ENCODE data around the gene IGFALS.

The IGFALS gene

DNA sequence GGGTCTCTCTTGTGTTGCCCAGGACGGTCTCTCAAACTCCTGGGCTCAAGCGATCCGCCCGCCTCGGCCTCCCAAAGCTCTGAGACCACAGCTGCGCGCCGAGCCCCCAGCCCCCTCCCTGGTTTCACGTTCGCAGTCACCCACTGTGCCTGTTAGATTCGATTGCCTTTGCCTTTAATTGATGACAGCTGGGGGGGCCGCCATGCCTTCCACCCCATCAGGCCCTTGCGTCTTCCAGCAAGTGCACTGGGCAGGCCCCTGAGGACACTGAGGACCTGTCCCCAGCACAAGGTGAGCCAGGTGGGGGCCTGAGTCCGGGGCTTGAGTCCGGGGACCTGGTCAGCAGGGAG lies 3.3 kb downstream of the IGFALS start:
- no peak for DNase-seq (ENCODE audit: low spot score)

DNA sequence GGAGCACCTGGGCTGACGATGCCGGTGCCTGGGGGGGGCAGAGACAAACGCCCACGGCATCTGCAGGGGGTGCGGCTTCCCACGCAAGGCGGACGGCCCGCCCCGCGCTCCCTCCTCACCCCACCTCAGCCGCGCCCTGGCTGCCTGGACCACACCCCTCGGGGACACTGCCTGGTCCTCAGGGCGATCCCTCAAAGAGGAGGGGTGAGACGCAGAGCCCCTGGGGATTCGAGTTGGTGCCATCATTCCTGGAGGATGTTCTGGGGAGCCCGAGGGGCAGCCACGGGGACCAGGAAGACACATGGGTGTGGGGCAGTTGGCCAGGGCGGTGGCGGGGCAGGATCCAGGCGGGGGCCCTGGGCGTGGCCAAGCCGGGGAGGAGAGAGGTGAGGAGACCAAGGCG lies 3.9 kb downstream of the IGFALS start:
- DNase-seq (ENCODE audit: low spot score), result no peak

DNA sequence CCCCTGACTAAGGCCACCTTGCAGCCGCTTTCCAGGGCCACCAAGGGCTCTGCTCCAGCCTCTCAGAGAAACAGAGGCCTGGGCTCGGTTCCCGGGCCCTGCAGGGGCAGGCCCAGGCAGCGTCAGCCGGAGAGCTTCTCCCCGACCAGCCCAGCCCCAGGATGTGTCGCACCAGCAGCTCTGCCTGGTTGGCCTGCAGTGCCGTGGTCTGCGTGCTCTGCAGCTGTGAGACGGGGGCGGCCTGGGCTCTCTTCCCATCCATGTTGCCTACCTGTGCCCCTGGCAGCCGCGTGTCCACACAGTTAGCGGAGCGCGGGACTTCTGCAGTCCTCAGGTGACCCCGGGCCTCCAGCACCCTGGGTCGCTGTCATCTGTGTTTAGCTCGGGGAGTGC lies 4.8 kb downstream of the IGFALS start:
- DNase-seq (ENCODE audit: low spot score), result no peak

DNA sequence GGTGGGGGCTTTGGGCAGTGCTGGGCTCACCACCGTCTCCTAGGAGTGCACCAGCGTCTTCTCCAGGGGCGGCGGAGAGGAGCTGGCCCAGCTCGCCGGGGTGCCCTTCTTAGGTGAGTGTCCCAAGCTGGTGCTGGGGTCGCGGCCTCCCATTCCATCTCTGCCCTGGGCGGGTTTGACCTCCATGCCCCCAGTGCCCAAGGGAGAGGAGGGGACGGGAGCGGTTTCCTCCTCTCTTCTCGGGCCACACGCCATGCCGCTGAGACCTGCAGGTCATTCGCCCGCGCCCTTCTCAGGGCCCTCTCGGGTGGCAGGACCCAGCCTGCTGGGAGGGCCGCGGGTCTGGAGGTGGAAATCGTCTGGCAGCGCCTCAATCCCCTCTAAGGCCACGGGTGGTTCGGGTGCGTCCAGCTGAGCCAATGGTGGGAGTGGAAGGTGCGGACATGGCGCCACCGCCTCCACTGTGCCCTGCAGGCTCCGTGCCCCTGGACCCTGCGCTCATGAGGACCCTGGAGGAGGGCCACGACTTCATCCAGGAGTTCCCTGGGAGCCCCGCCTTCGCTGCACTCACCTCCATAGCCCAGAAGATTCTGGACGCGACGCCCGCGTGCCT lies 5.3 kb downstream of the IGFALS start:
- DNase-seq (ENCODE audit: low spot score), result no peak

DNA sequence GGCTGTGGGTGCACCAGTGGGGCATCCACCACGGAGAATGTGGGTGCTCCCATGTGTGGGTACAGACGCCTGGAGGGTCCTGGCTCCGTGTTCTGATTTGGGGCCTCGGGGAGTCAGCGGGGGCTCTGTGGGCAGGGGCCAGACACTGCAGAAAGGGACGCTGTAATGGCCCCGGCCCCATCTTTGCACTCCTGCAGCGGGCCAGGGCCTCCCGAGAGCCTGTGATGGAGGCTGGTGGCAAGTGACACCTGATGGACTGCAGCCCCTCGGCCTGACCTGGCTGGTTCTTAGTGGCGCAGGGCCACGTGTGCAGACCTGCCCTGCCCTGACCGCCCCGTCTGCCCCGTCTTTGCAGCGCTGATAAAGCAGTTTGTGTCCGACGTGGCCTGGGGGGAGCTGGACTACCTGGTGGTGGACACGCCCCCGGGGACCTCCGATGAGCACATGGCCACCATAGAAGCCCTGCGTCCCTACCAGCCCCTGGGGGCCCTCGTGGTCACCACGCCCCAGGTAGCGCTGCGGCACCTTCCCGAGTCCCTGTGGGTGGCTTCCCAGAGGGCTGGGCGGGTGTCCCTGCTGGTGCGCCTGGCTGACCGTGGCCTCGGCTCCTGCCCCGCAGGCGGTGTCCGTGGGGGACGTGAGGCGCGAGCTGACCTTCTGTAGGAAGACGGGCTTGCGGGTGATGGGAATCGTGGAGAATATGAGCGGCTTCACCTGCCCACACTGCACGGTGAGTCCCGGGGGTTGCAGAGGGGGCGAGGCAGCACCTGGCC lies 6.0 kb downstream of the IGFALS start:
- no peak for DNase-seq (ENCODE audit: low spot score)

DNA sequence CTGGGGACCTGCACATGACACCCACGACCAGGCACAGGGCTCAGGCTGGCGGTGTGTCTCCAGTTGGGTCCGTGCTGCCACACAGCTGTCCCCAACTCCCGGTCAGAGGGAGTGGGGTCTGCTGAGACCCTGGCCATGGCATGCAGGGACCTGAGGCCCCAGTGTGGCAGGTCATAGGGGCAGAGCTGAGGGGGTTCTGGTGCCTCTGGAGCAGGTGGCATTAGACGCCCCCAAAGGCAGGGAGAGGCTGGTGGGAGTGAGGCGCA lies 6.5 kb downstream of the IGFALS start:
- no peak for DNase-seq (ENCODE audit: low spot score)

DNA sequence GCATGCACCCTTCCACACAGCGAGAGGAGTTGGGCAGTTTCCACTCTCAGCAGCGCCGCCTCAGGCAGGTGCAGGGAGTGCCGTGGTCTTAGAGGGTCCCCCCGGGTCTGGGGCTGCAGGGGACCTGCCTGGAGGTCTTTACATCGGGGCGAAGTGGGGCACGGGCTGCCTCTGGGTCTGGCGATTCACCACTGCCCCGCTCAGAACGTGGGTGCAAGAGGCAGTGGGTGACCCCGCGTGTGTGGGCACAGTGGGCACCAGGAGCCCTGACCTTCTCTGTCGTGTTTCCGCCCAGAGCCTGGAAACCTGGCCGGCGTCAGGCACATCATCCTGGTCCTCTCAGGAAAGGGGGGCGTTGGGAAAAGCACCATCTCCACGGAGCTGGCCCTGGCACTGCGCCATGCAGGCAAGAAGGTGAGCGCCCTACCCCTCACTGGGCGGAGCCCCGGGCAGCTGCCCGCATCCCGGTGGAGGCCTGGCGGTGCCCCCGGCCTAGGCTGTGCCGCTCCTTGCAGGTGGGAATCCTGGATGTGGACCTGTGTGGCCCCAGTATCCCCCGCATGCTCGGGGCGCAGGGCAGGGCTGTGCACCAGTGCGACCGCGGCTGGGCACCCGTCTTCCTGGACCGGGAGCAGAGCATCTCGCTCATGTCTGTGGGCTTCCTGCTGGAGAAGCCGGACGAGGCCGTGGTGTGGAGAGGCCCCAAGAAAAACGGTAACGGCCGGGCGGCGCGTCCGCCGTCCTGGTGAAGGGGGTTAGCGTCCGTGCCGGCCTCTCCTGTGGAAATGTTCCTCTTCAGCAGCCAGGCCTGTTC lies 7.1 kb downstream of the IGFALS start:
- no peak for DNase-seq (ENCODE audit: low spot score)

DNA sequence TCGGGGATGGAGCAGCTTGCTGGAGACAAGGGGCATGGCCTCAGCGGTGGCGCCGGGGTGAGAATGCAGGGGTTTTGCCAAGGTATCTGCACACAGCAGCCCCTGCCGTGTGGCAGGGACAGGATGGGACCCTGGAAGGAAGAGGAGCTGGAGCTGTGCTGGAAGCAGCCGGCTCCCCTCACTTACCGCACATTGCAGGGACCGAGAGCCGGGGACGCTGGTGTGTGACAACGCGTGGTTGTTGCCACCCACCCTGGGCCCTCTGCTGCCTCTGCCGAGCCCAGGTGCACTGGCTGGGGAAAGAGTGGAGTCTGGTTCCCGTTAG lies 7.7 kb downstream of the IGFALS start:
- DNase-seq (ENCODE audit: low spot score), result no peak

DNA sequence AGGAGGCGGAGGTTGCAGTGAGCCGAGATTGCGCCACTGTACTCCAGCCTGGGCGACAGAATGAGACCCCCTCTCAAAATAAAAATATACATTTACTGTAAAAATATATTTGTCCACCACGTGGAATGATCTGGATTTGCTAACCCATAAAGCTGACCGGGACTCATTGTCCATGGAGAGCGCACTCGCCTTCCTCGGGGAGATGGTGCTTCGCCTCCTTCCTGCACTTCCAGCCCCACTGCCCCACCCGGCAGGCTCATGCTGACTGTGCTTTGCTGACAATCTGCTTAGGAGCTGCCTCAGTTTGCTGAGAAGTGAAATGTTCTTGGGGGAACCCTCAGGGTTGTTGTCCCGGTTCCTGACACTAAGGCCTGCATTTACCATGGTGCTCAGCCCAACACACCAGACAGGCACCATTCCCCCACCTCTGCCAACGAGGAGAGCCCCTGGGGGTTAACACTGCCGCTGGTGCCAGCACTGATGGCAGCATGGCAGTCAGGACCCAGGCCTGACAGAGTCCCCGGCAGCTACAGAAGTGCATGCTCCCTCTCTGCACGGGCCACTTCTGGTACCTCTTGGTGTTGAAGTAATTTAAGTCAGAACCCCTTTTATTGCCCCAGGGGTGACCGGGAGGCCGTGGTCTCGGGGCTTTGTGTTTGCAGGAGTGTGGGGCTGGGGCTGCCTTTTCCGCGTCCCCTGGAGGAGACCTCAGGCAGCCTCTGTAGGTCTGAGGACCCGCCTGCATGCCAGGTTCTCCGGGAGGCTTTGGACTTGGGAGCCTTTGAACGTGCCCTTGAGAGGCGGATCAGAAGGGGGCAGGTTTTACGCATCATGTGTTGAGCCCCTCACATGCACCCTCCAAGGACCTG lies 8.3 kb downstream of the IGFALS start:
- no peak for DNase-seq (ENCODE audit: low spot score)

DNA sequence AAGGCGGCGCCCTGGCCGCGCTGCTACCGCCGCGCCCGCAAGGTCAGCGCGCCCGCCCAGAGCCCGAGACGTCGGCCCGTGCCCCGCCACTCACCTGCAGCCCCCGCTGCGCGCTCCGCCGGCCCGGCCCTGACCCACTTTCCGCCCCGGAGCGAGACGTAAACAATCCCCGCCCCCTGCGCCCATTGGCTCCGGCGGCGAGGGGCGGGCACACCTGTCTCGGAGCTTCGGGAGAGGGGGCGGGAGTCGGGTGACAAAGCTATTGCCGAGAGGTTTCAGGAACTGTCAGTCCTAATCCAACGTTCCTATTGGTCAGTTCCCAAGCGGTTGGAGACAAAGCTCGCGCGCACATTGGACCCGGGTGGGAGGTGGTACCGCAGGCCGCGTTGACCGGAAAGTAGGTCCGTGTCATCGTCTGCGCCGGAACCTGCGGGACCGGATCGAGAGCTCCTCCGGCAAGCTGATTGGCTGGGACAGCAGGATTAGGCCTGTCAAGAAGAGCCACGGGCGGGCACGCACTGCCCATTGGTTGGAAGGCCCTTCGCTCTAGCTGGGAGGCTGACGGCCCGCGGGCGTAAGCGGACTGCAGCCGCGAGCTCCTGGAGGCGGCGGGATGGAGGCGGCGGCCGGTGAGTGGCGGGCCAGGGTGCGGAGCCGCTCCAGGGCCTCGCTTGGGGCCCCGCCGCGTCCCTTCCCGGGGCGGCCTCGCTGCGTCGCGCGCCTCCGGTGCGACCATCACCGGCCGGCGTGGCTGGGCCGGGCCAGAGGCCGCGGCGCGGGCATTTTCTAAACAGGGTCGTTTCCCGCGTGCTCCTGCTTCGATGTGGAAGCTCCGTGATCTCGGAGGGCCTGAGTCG lies 10.9 kb downstream of the IGFALS start, which contains the start of the genes NUBP2 and SPSB3:
Gene NUBP2, plus strand, starts transcription at position 553 of the 857 bp plus-strand sequence. Its CDS starts 61 bp downstream, at position 614.
Gene SPSB3, minus strand, starts transcription at position 164 of the 857 bp plus-strand sequence. CDS start 1,088 bp downstream, outside the sequence.
- peak; percentile 100 for DNase-seq (ENCODE audit: low spot score)

DNA sequence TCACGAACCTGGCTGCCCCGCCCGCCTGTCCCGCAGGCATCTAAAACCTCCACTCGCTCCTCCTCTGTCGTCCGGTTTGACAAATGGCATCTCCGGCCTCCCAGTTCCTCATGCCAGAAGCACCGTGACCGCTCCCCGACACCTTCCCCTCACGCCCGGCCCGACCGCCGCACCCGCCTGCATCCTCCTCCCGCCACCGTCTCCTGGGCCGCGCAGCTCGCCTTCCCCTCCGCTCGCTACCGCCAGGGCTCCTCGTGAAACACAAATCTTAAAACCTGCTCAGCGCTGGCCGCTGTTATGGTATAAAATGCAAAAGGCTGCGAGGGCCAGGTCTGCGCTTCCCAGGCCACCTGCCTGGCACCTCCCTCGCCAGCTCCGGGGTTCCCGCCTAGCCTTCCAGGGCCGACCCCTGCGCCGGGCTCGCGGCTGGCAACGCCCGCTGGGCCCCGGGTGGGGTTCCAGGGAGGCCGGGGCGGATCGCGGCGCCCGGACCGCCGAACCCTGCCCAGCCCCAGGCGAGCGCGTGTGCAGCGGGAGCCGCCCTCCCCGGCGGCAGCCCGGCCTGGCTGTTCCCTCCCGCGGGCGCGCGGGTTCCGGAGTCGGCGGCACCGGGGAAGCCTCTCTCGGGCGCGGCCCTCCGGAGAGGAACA lies 11.6 kb downstream of the IGFALS start:
- no peak for DNase-seq (ENCODE audit: low spot score)

DNA sequence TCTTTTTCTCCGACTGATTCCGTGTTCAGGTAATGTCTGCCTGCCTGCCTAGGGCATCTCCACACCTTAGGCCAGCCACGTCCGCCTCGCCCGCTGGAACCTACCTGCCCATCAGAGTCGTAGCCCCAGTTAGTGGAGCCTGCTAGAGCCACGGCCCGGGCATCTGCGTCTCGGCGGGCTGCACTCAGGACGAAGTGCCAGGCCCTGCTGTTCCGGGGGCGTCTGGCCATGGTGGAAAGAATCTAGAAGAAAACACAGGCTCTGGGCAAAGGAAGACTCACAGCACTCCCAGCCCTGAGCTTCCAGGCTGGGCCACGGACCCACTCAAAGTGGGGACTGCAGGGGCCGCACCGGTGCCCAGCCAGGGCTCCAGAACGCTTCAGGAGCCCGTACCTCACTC lies 12.3 kb downstream of the IGFALS start:
- no peak for DNase-seq (ENCODE audit: low spot score)

DNA sequence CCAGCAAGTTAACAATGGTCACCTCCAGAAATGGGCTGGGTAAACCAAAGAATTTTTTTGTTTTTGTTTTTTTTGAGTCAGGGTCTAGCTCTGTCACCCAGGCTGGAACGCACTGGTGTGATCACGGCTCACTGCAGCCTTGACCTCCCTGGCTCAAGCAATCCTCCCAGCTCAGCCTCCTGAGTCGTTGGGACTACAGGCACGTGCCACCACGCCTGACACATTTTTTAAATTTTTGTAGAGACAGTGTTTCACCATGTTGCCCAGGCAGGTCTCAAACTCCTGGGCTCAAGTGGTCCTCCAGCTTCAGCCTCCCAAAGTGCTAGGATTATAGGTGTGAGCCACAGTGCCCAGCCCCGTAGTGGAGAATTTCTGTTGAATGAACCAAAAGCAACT lies 12.8 kb downstream of the IGFALS start:
- no peak for DNase-seq (ENCODE audit: low spot score)

DNA sequence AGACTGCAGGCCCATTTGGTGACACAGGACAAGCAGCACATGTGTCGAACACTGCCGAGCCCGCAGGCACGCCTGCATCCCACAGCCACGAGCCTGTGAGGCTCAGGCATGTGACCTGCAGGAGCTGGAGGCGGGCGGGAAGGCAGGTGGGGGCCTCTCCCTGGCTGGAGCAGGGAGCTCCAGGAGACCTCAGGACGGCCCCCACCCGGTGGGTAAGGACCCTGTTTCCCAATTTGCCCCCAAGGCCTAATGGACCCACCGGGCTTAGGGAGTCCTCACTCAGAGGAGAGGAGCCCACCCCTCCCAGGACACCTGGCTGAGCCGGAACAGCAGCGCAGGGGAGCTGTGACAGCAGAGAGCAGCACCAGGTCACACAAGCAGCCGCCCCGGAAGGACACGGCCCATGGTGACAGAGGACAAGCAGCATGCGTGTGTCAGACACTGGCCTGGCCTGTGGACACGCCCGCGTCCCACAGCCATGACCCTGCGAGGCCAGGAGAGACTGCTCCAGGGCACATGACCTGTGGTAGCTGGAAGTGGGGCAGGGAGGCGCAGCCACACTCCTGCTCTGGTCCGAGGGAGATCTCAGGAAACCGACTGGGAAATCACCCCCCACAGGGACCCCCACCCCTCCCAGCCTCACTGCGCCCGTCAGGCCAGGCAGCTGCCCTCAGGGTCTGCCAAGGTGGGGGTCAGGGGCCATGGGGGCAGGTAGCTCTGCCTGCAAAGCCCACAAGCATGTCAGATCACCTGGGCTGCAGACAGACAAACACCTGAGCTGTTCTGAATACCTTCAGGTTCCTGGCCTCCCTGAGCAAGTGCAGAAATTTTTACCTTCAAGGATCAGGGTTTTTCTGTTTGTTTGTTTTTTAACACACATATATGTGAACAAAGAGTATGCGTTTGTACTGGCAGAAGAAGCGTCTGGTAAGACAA lies 13.5 kb downstream of the IGFALS start:
- no peak for DNase-seq (ENCODE audit: low spot score)

DNA sequence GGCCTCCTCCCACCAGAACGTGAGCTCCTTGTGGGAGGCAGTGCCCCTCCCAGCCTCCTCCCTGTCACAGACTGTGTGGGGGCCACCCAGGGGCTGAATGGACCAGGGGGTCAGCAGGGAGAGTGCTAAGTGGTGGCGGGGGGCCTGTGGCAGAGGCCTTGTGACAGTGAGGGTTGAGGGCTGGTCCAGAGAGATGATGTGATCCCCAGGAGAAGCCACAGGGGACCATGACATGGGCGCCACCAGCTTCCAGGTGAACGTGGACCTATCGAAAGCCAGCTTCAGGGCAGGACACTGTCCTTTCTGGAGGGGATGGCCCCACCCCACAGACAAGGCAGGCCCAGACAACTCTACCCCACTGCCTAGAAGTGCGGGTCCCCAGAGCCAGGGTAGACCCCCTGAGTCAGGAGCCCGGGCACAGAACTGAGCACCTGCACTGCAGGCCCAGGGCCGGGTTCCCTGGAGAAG lies 14.2 kb downstream of the IGFALS start:
- DNase-seq (ENCODE audit: low spot score), result no peak

DNA sequence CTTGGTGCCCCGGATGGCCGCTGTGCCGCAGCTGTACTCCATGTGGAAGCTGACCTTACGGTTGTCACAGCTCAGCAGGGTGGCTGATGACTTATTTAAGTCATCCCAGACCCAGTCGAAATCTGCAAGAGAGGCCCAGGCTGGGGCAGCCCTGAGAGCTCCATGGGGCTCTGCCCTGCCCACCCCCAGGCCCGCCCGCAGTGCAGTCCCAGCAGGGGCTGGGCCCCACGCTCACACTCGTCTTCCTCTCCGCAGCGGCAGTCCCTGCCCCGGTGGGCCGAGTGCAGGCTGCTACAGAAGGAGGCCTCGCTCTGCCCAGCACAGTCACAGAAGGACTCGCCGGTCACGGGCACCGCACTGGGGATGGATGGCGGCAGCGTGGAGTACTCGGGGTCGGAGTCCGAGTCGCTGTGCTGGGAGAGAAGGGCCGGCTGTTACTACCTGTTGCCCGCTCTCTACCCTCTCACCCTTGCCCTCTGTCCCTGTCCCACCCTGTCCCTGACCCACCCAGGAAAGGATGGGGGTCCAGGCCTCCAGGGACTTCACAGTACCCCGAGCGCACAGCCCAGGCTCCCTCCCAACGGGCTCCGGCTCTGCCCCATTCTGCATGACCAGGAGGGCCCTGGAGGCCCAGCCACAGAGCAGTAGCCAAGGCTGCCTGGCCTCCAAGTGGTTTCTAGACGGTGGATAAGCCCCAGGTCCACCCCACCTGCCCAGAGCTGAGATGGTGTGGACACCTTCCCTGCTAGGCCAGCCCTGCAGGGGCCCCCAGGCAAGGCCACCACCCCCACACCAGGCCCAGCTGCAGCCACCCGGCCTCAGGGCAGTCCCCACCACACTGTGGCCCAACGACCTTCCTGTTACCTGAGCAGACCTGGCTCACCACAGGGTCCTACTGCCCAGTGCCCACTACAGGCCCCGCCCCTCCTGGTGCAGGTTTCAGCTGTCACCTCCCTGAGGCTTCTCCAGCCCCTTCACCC lies 15.0 kb downstream of the IGFALS start:
- no peak for DNase-seq (ENCODE audit: low spot score)

DNA sequence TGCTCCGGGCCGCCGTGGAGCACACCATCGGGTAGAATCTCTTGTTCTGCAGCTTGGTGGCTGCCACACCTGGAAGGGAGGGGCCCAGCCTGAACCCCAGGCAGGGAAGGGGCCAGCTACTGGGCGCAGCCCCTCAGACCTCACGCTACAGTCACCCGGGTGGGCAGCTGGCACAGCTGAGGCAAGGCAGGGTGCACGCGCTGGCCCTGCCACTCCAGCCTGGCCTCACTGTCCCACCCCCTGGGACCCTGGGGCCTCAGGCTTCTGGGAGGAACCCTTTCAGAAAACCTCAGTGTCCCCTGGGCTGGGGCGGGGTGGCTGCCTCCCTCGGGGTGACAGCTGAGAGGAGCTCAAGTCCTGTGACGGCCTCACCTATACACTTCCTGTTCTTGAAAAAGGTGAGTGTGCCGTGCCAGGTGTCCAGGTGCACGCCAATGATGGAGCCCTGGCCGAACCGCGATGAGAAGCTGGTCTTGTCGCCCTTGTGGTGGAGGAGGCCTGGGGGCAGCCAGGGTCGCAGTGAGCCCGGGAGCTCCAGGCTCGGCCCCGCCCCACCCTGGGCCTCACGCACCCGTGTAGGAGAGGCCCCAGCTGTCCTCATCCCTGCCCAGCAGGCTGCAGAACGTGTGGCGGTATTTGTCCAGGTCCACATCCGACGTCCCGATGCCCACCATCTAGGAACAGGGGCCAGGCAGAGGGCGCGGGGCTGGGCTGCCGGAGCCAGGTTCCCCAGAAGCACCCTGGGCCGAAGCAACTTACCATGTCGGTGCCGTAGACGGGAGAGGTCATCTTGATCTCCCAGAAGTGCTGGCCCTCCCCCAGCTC lies 15.9 kb downstream of the IGFALS start:
- DNase-seq (ENCODE audit: low spot score), result no peak
